HL-60 (cell line): Measurements from ENCODE around the gene WNT16.

Source experiments
- DNase-seq, 2 experiments: peaks; one replicate each; pipeline ENCODE4 v3.0.0-alpha.2; 2010 to 2020; ENCODE audit warnings: low read depth in 1 of 2, low spot score in 1 of 2
- H3K27ac ChIP-seq: fragments of 250-450 bp; sonication (Bioruptor Pico); replicated peaks from 2 replicates; pipeline ENCODE4 v1.5.1; 2020; ENCODE audit warnings: mild to moderate bottlenecking, moderate library complexity
- H3K27me3 ChIP-seq: fragments of 250-450 bp; sonication (Bioruptor Pico); 2 replicates; pipeline ENCODE4 v1.5.1; 2021; ENCODE audit warnings: mild to moderate bottlenecking, moderate library complexity; ENCODE audit not compliant: insufficient read depth, poor library complexity, severe bottlenecking
- H3K4me3 ChIP-seq: replicated peaks from 2 replicates; pipeline ENCODE4 v1.5.1; 2011; ENCODE audit warnings: mild to moderate bottlenecking, control low read depth, low read length; ENCODE audit not compliant: insufficient read depth
- GABPA ChIP-seq: IDR thresholded peaks from 2 replicates; pipeline ENCODE4 v1.6.1; 2012; ENCODE audit warnings: low read depth
- POLR2AphosphoS5 ChIP-seq: IDR thresholded peaks from 2 replicates; pipeline ENCODE4 v1.6.1; 2012; ENCODE audit warnings: low read depth
- SPI1 ChIP-seq: IDR thresholded peaks from 2 replicates; pipeline ENCODE4 v1.6.1; 2012; ENCODE audit warnings: low read depth, mild to moderate bottlenecking, borderline replicate concordance
- TF ChIP-seq, protein P1 (sequence below): IDR thresholded peaks from 2 replicates; pipeline ENCODE4 v1.6.1; 2012; ENCODE audit warnings: low read depth; ENCODE audit not compliant: insufficient replicate concordance
- TF ChIP-seq, protein P2 (sequence below): IDR thresholded peaks from one replicate; pipeline ENCODE4 v1.5.1; 2011; ENCODE audit warnings: low read length, control low read depth, inconsistent platforms; ENCODE audit not compliant: insufficient read depth

The WNT16 gene

DNA sequence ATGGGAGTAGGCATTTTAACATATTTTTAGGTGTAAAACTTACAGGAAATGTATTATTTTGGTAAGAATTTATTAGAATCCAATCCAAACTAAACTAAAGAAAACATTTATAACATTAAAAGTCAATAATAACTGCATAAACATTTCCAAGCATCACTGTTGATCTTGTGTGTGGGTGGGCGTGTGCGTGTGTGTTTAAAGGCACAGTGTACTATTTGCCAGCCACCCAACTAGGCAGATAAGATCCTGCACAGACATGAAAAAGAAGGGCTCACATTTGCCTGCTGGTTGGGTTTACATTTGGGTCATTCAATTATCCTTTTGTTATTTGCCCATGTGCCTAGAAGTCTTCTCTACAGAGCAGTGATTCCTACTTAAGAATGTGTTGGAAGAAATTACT lies 31.0 kb upstream of the WNT16 start:
- DNase-seq = no peak
- H3K27ac ChIP-seq = no peak overlapping the region
- no peaks in the 10 kb centered on the region for H3K27me3 ChIP-seq
- H3K4me3 ChIP-seq = no peak overlapping the region
- TF ChIP-seq SPI1 = no peak
- no peak for TF ChIP-seq GABPA
- TF ChIP-seq POLR2AphosphoS5 = no peak
- TF ChIP-seq, protein P1, sequence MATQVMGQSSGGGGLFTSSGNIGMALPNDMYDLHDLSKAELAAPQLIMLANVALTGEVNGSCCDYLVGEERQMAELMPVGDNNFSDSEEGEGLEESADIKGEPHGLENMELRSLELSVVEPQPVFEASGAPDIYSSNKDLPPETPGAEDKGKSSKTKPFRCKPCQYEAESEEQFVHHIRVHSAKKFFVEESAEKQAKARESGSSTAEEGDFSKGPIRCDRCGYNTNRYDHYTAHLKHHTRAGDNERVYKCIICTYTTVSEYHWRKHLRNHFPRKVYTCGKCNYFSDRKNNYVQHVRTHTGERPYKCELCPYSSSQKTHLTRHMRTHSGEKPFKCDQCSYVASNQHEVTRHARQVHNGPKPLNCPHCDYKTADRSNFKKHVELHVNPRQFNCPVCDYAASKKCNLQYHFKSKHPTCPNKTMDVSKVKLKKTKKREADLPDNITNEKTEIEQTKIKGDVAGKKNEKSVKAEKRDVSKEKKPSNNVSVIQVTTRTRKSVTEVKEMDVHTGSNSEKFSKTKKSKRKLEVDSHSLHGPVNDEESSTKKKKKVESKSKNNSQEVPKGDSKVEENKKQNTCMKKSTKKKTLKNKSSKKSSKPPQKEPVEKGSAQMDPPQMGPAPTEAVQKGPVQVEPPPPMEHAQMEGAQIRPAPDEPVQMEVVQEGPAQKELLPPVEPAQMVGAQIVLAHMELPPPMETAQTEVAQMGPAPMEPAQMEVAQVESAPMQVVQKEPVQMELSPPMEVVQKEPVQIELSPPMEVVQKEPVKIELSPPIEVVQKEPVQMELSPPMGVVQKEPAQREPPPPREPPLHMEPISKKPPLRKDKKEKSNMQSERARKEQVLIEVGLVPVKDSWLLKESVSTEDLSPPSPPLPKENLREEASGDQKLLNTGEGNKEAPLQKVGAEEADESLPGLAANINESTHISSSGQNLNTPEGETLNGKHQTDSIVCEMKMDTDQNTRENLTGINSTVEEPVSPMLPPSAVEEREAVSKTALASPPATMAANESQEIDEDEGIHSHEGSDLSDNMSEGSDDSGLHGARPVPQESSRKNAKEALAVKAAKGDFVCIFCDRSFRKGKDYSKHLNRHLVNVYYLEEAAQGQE = no peak
- TF ChIP-seq, protein P2, sequence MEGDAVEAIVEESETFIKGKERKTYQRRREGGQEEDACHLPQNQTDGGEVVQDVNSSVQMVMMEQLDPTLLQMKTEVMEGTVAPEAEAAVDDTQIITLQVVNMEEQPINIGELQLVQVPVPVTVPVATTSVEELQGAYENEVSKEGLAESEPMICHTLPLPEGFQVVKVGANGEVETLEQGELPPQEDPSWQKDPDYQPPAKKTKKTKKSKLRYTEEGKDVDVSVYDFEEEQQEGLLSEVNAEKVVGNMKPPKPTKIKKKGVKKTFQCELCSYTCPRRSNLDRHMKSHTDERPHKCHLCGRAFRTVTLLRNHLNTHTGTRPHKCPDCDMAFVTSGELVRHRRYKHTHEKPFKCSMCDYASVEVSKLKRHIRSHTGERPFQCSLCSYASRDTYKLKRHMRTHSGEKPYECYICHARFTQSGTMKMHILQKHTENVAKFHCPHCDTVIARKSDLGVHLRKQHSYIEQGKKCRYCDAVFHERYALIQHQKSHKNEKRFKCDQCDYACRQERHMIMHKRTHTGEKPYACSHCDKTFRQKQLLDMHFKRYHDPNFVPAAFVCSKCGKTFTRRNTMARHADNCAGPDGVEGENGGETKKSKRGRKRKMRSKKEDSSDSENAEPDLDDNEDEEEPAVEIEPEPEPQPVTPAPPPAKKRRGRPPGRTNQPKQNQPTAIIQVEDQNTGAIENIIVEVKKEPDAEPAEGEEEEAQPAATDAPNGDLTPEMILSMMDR = no peak

DNA sequence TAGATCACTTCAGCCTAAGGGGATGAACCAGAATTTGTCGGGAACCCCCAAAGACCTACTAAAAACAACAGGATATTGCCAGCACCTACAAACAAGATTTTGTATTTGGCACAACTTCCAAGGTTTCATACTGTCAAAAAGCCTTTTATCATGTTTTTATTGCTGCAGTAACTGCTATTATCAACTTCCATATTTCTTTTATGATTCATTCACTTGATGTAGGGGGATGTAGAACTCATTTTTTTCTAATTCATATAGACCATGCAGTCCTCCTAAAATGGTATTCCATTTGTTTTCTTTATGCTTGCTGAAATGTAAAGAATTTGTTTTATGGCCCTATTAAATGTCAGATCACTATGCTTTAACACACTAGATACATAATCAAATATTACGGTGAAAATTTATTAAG lies 30.0 kb upstream of the WNT16 start:
- no peak overlapping the region for H3K27ac ChIP-seq
- H3K27me3 ChIP-seq = no peaks in the 10 kb centered on the region
- DNase-seq = no peak
- H3K4me3 ChIP-seq = no peak overlapping the region
- TF ChIP-seq SPI1 (no peak), POLR2AphosphoS5 (no peak), GABPA (no peak)
- TF ChIP-seq, protein P2 = no peak
- TF ChIP-seq, protein P1 = no peak

DNA sequence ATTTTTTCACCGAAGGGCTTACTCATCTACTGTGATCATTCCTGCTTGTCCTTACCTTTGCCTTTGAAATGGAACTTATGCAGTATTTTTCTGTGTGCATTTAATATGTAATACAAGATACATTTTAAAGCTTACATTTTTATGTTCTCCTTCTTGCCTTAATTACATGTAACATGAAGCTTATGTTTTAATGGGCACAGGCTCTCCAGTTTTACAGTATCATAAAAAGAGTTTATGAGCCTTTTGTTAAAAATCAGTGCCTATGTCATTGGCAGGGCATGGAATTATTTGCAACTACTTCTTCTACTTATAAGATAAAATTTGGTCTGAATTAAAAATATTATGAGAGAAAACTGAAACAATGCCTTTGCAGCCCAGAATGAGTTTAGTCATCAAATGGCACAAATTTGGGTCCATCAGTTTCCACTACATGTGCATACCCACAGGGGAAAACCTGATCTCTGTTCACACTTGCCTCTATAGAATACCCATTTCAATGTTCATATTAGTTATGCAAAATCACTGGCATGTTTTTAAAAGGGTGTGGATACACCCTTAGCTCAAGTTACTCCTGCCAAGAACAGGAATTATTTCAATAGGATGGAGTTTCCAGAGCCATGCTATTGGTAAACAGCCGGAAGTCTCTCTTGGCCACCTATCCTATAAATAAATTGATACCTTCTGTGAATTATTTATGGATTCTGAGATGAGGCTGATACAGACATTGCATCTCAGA lies 27.9 kb upstream of the WNT16 start:
- H3K4me3 ChIP-seq = no peak overlapping the region
- DNase-seq = no peak
- H3K27me3 ChIP-seq = no peaks in the 10 kb centered on the region
- H3K27ac ChIP-seq = no peak overlapping the region
- TF ChIP-seq, protein P2 = no peak
- TF ChIP-seq, protein P1 = no peak
- no peak for TF ChIP-seq GABPA
- no peak for TF ChIP-seq SPI1
- TF ChIP-seq POLR2AphosphoS5 = no peak
